Stimulated activated CD4-positive, alpha-beta T cell treated with anti-CD3 and anti-CD28 coated beads, TNF-alpha, amount 100 ng/mL, for 48 hours (primary cell): ENCODE results near the gene CHCHD4.
"Not testable (repeated sequence)": the region's sequence is repeated elsewhere in the genome, so short reads cannot be mapped to it uniquely, and the experiment has no call there.

Experiments
- DNase-seq, 3 donors: peaks; one replicate each; pipeline ENCODE4 v3.0.0-alpha.2; 2020; ENCODE audit warnings: low read depth in 3 of 3

The CHCHD4 gene

DNA sequence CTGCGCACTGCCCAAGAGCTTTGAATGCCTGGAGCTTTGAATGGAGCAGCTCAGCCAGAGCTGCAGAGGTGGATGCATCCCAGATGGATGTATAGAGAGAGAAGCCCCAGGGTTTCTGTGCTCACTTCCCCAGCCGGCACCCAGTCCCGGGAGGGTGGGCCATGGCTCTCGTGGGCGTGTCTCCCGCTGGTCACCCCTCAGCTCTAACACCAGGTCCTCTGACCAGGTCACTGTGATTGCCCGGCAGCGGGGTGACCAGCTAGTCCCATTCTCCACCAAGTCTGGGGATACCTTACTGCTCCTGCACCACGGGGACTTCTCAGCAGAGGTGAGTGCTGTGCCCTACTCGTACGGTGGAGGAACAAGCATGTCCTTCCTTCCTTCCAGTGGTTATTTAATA, 10.9 kb upstream of the CHCHD4 start:
- DNase-seq, result no peak

- DNase-seq, result no peak
These were observed 9.6 kb upstream of the CHCHD4 start for GRCh38 chr3:14134291-14134690.

DNA sequence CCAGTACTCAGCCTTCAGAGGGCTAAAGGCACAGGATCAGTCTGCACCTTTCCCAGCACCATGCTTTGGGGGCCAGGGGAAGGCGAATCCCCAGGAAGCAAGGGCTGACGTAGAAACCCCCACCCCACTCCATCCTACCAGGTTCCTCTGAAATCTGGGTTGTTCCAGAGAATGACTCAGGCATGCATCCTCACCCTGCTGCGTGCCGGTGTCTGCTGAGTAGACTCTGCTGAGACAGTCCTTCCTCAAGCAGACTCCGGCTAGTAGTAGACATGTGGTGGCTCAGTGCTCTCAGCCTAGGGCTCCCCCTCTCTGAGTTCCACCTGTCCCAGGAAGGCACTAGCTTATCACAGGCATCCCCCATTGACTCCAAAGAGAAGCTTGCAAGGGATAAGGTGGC, 9.2 kb upstream of the CHCHD4 start:
- no peak for DNase-seq

DNA sequence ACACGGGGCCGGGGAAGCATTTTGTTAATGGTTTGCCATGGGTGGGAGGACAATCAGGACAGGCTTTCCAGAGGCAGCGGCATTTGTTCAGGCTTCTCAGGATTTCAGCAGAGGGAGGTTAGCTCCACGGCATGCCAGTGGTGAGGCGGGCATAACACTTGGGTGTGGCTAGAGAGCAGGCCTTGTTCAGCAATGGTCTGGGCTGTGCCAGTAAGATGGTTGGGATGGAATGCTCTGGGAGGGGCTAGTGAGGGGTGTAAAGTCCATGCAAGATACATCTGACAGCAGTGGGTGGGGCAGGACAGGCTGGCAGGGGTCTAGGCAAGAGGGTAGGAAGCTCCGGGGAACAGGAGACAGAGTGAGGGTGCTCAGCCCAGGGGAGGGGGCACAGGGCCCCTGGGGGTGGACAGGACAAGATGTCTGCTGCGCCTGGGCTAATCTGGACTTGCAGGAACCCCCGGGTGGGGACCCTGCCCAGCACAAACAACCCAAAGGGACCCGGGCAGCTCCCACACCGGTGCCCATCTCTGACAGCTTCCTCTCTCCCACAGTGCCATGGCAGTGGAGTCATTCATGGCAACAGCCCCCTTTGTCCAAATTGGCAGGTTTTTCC, 8.6 kb upstream of the CHCHD4 start:
- DNase-seq, result no peak

DNA sequence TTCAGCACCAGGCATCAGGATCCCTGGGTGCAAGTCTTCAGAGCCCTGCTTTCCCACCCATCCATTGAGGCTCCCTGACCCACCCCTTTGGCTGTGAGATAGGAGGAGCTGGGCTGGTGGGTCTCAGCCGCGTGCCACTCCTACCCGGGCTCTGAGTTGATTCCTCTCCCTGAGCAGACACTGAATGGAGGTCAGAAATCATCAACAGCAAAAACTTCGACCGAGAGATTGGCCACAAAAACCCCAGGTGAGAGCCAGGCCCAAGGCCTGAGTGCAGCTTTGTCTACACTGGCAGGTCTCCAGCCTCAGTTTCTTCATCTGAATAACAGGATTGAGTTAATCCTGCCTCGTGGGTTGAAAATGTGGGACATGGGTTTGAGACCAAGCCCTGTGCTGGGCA, 8.0 kb upstream of the CHCHD4 start:
- DNase-seq, result no peak

GRCh38 chr3:14132120-14132519, 7.5 kb upstream of the CHCHD4 start:
- no peak for DNase-seq

DNA sequence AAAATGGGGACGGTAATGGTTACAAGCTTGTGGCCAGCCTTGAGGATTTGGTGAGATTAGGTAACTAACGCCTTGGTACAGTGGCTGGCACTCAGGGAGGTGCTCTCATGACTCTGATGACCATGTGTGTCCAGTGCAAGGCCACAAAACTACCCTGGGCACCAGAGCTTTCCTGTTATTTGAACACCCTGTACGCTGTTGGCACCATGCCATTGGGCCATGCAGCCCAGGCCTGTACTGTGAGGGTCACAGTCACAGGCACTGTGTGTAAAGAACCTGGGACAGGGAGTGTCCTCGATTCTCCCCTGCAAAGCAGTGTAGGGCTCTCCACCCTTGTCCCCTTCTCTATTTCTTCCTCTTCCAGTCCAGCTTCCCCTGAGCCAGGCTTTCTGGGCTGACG, 6.5 kb upstream of the CHCHD4 start:
- no peak for DNase-seq

- DNase-seq, result no peak
These were observed 6.0 kb upstream of the CHCHD4 start for GRCh38 chr3:14130707-14131106.

DNA sequence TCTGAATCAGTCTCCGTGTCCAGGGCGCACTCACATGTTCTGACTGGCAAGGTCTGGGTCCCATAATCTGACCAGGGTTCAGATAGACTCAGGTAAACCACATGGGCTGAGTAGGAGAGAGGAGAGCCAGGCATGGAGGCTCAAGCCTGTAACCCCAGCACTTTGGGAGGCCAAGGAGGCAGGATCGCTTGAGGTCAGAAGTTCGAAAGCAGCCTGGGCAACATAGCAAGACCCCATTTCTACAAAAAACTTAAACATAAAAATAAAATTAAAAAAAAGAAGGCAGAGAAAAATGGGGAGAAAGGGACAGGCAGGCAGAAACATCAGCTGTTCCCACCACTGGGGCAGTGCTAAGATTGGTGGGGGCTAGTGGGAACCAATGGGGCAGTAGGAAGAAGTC, 5.6 kb upstream of the CHCHD4 start:
- no peak for DNase-seq

- no peak for DNase-seq
These were observed 4.6 kb upstream of the CHCHD4 start for GRCh38 chr3:14129296-14129695.

DNA sequence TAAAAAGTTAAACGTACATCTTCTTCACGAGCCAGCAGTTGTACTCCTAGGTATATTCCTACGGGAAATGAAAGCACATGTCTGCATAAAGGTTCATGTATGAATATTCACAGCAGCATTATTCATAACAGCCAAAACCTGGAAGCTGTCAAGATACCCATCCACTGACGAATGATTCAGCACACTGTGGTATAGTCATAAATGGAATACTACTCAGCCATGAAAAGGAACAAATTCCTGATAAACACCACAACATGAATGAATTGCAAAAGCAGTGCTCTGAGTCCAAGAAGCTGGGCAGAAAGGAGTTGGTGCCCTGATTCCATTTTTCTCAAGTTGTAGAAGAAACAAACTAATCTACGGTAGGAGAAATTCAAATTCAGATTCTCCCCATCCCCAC, 4.1 kb upstream of the CHCHD4 start:
- DNase-seq, result no peak

- no peak for DNase-seq
These were observed 3.0 kb upstream of the CHCHD4 start for GRCh38 chr3:14127516-14128161.

DNA sequence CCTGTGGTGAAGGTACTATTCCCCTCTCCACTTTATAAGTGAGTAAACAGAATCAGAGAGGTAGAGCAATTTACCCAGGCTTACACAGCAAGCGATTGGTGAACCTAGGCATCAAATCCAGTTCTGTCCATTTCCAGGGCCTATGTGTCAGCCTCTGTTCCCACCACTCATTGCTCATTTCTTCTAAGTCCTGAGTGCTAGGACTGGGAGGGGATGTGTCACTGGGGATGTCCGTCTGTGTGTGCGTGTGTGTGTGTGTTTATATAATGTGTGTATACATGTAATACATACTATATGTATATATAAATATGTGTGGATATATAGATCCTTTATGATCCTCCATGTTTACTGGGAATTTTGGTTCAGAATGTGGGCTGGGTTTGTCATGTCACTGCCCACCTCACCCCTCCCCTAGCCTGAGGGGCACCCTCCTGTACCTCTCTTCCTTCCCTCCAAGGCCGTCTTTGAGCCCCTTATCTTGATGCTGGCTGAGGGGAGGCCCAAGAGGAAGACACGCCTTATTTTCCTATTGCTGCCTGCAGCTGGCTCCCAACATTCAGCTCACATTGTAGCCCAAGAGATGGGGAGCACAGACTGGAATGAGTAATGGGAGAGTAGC, 2.3 kb upstream of the CHCHD4 start:
- no peak for DNase-seq

GRCh38 chr3:14126017-14126886, 1.6 kb upstream of the CHCHD4 start:
- no peak for DNase-seq

DNA sequence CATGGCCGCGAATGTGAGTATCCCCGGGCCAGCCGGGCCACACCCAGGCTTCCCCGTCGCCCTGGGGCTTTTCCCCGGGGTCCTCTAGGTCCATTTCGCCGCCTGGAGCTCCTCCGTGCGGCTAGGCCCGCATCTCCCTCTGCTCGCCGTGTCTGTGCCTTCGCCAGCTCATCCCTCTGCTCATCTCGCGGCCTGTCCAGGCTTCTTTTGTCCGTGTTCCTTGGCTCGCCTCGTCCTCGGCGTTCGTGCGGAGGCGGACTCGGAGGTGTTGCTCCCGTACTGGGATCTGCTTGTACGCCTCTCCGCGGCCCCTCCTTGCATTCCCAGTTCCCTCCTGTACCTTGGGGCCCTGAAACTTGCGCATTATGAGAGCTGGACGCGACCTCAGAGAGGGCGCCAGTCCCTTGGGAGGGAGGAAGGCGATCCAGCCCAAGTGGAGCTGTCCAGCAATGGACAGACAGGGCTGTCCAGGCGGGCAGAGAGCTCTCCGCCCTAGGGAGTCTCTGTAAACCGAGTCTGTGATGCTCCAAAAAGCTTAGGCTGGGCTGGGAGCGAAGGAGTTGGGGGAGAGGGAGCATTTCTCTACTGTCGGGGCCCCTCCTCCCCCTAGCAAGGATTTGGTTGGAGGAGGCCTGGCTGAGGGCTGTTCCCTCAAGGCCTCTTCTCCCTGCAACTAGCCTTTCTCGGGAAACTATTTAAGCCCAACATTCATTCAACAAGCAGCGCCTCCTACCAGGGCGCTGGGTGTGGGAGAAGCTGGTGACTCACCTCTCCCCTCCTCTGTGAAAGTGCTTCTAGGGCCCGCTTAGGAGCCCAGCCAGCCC, 735 bp upstream of the CHCHD4 start:
- peak in 2 of 3 donors; percentile 45 to 56 for DNase-seq

DNA sequence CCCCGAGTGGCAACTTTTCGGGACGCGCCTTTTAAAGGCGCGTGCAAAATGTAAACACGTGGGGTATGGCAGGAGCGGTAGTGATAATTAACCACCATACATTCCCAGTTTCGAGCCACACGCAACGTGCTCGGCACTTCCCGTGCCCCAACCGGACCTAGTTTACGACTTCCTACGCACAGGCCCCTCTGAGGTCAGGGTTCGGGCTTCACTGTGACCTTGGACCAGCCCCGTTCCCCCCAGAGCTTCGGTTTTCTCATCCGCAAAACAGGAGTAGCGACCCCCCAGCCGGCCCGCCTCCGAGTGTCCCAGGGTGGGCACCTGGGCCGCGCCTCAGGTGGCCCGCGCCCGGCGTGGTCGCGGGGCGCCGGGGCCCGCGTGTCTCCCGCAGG, 451 bp downstream of the CHCHD4 start:
- peak in 2 of 3 donors; percentile 43 to 46 for DNase-seq

DNA sequence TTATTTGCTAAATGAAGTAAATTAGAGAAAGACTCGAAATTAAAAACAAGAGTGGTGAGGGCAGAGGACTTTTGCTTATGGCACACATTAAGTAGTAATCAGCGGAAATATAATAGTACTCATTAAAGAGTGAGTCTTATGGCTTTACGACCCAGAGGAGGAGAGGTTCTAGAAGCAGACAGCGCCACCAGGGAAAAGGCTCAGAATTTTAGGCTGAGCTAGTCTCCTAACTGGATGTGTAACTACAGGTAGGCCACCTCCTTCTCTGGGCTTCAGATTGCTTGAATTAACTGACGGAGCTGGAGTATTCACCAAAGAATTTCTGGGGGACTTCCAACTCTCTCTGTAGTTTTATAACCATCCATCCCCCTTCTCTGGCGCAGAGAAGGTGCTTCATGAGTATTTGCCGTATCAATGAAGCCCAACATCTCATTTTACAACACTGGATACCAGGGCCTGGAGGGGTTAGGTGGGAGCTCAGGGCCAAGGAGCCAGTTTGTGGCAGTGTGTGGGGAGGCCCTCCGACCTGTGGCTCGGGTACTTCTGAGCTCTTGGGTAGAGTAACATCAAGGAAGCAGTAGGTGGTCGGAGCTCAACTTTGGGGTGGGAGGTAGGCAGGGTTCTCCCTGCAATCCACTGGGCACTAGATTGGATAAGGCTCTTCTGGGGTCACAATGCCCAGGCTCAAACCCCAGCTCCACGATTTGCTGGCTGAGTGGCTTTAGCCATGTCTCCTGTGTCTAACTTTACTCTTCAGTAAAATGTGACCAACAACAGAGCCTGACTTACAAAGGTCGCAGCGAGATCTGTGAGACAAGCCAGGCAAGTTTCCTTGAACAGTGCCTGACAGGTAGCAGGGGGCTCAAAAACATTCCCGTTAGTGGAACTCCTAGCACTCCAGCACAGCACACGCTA, 1.1 kb downstream of the CHCHD4 start:
- no peak for DNase-seq

DNA sequence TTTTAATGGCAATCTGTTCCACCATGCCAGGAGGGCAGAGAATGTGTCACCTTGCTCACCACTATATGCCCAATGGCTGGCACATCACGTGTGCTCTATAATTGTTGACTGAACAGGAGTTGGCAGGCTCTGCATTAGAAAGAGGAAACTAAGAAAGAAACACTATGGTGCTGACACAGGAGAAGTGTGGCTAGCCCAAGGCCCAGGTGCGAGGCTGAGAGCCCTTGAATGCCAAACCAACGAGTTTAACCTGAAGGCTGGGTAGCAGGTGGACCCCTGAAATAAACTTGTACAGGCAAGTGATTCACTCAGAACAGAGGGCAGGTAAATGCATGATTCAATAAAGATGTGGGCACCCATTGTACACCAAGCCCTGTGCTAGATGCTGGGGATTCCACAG, 2.4 kb downstream of the CHCHD4 start:
- DNase-seq, result no peak

GRCh38 chr3:14121859-14122258, 2.8 kb downstream of the CHCHD4 start:
- no peak for DNase-seq

GRCh38 chr3:14120921-14121448, 3.7 kb downstream of the CHCHD4 start:
- DNase-seq, result not testable (repeated sequence)
